ENCODE data around the gene HIVEP3. TPM values are rescaled to one million over a fixed set of nuclear protein-coding genes. Genes with fewer than 3 reads are reported as not detected.
"Not testable (repeated sequence)": the region's sequence is repeated elsewhere in the genome, so short reads cannot be mapped to it uniquely, and the experiment has no call there.

The HIVEP3 gene
- total RNA-seq, 1 experiment from 2014 or later, result 3.1 TPM

- no peak for DNase-seq (ENCODE audit: low spot score)
These were observed 205.6 kb downstream of the HIVEP3 start for GRCh38 chr1:41713141-41713540.

- DNase-seq (ENCODE audit: low spot score), result peak; percentile 25
These were observed 206.0 kb downstream of the HIVEP3 start for GRCh38 chr1:41712695-41713094.

- no peak for DNase-seq (ENCODE audit: low spot score)
These were observed 206.6 kb downstream of the HIVEP3 start for GRCh38 chr1:41712081-41712480.

GRCh38 chr1:41711581-41711980 lies 207.1 kb downstream of the HIVEP3 start:
- DNase-seq (ENCODE audit: low spot score), result no peak

- DNase-seq (ENCODE audit: low spot score), result no peak
These were observed 207.7 kb downstream of the HIVEP3 start for GRCh38 chr1:41710980-41711379.

- DNase-seq (ENCODE audit: low spot score), result no peak
These were observed 208.8 kb downstream of the HIVEP3 start for GRCh38 chr1:41709873-41710272.

GRCh38 chr1:41709331-41709730 lies 209.4 kb downstream of the HIVEP3 start:
- no peak for DNase-seq (ENCODE audit: low spot score)

- no peak for DNase-seq (ENCODE audit: low spot score)
These were observed 210.4 kb downstream of the HIVEP3 start for GRCh38 chr1:41708332-41708731.

GRCh38 chr1:41707793-41708192 lies 210.9 kb downstream of the HIVEP3 start:
- DNase-seq (ENCODE audit: low spot score), result no peak

GRCh38 chr1:41705798-41706197 lies 212.9 kb downstream of the HIVEP3 start:
- no peak for DNase-seq (ENCODE audit: low spot score)

- no peak for DNase-seq (ENCODE audit: low spot score)
These were observed 214.5 kb downstream of the HIVEP3 start for GRCh38 chr1:41704196-41704595.

- DNase-seq (ENCODE audit: low spot score), result no peak
These were observed 216.0 kb downstream of the HIVEP3 start for GRCh38 chr1:41702771-41703170.

GRCh38 chr1:41700986-41701535 lies 217.7 kb downstream of the HIVEP3 start:
- no peak for DNase-seq (ENCODE audit: low spot score)

GRCh38 chr1:41700581-41700980 lies 218.1 kb downstream of the HIVEP3 start:
- no peak for DNase-seq (ENCODE audit: low spot score)

- DNase-seq (ENCODE audit: low spot score), result no peak
These were observed 218.9 kb downstream of the HIVEP3 start for GRCh38 chr1:41699861-41700248.

GRCh38 chr1:41698916-41699860 lies 219.5 kb downstream of the HIVEP3 start:
- no peak for DNase-seq (ENCODE audit: low spot score)

- DNase-seq (ENCODE audit: low spot score), result no peak
These were observed 222.3 kb downstream of the HIVEP3 start for GRCh38 chr1:41696381-41696780.

- DNase-seq (ENCODE audit: low spot score), result no peak
These were observed 223.5 kb downstream of the HIVEP3 start for GRCh38 chr1:41695118-41695745.

- not testable (repeated sequence) for DNase-seq (ENCODE audit: low spot score)
These were observed 226.8 kb downstream of the HIVEP3 start for GRCh38 chr1:41691966-41692365.

- DNase-seq (ENCODE audit: low spot score), result no peak
These were observed 227.3 kb downstream of the HIVEP3 start for GRCh38 chr1:41691424-41691823.

- no peak for DNase-seq (ENCODE audit: low spot score)
These were observed 228.4 kb downstream of the HIVEP3 start for GRCh38 chr1:41690331-41690730.

GRCh38 chr1:41689558-41689981 lies 229.2 kb downstream of the HIVEP3 start:
- DNase-seq (ENCODE audit: low spot score), result no peak

GRCh38 chr1:41689139-41689538 lies 229.6 kb downstream of the HIVEP3 start:
- no peak for DNase-seq (ENCODE audit: low spot score)
